HG02973 (cell line): Measurements from ENCODE around the gene TRPM3.

ENCODE experiments used
- ATAC-seq: cut with Tn5 transposase; IDR thresholded peaks from one replicate; pipeline ENCODE4 v1.9.1; 2021; ENCODE audit warnings: moderate library complexity; ENCODE audit not compliant: unreplicated experiment

TRPM3 gene

GRCh38 chr9:70616228-70616990 is 505.0 kb downstream of the TRPM3 start:
- ATAC-seq: no peak

GRCh38 chr9:70615464-70616138 is 505.8 kb downstream of the TRPM3 start:
- ATAC-seq: no peak

- ATAC-seq: no peak
Measured at GRCh38 chr9:70614786-70615463, 506.5 kb downstream of the TRPM3 start.

GRCh38 chr9:70613024-70613768 is 508.2 kb downstream of the TRPM3 start:
- ATAC-seq: no peak

GRCh38 chr9:70610287-70610644 is 511.2 kb downstream of the TRPM3 start:
- ATAC-seq: no peak

GRCh38 chr9:70609542-70610286 is 511.7 kb downstream of the TRPM3 start:
- no peak for ATAC-seq

- ATAC-seq: no peak
Measured at GRCh38 chr9:70609011-70609410, 512.4 kb downstream of the TRPM3 start.

- no peak for ATAC-seq
Measured at GRCh38 chr9:70607926-70608325, 513.5 kb downstream of the TRPM3 start.

GRCh38 chr9:70607329-70607728 is 514.1 kb downstream of the TRPM3 start:
- ATAC-seq: no peak

GRCh38 chr9:70603020-70603411 is 518.4 kb downstream of the TRPM3 start:
- no peak for ATAC-seq

- ATAC-seq: peak; percentile 55
Measured at GRCh38 chr9:70602321-70603019, 519.0 kb downstream of the TRPM3 start.

GRCh38 chr9:70601000-70601951 is 520.1 kb downstream of the TRPM3 start:
- ATAC-seq: no peak

- ATAC-seq: no peak
Measured at GRCh38 chr9:70600506-70600905, 520.9 kb downstream of the TRPM3 start.

GRCh38 chr9:70597886-70598285 is 523.5 kb downstream of the TRPM3 start:
- ATAC-seq: no peak

- no peak for ATAC-seq
Measured at GRCh38 chr9:70595211-70595610, 526.2 kb downstream of the TRPM3 start.

GRCh38 chr9:70594386-70594944 is 527.0 kb downstream of the TRPM3 start:
- no peak for ATAC-seq

GRCh38 chr9:70593241-70593640 is 528.2 kb downstream of the TRPM3 start:
- no peak for ATAC-seq

- ATAC-seq: no peak
Measured at GRCh38 chr9:70590315-70590677, 531.1 kb downstream of the TRPM3 start.
